GM23338 (cell line): ENCODE results near the gene TNS4. TPM values are rescaled to one million over a fixed set of nuclear protein-coding genes. Genes with fewer than 3 reads are reported as not detected.

Experiments
- ATAC-seq: fragments of 200-7000 bp; cut with Tn5 transposase; 3 replicates; pipeline ENCODE4 v1.9.1; 2020
- DNase-seq: peaks from one replicate; pipeline ENCODE4 v3.0.0-alpha.2; 2015; ENCODE audit warnings: low spot score
- H2AFZ ChIP-seq: fragments of 200-600 bp; sonication (generic); 2 replicates; pipeline ENCODE4 v1.8.0; 2016; ENCODE audit warnings: antibody characterized with exemption, mild to moderate bottlenecking, moderate library complexity
- H3F3A ChIP-seq: fragments of 200-600 bp; sonication (generic); replicated peaks from 2 replicates; pipeline ENCODE4 v1.8.0; 2017; ENCODE audit warnings: antibody characterized with exemption, mixed run types, low read depth
- H3K27ac ChIP-seq: fragments of 200-600 bp; sonication (generic); 2 replicates; pipeline ENCODE4 v1.6.1; 2016; ENCODE audit warnings: low read depth
- H3K27me3 ChIP-seq: fragments of 200-600 bp; sonication (generic); 2 replicates; pipeline ENCODE4 v1.8.0; 2016; ENCODE audit warnings: mild to moderate bottlenecking, mixed run types, moderate library complexity; ENCODE audit not compliant: insufficient read depth
- H3K36me3 ChIP-seq: fragments of 200-600 bp; sonication (generic); 2 replicates; pipeline ENCODE4 v1.8.0; 2016; ENCODE audit warnings: mild to moderate bottlenecking; ENCODE audit not compliant: insufficient read depth
- H3K4me1 ChIP-seq: fragments of 200-600 bp; sonication (generic); 2 replicates; pipeline ENCODE4 v1.8.0; 2016; ENCODE audit warnings: mild to moderate bottlenecking, moderate library complexity; ENCODE audit not compliant: insufficient read depth
- H3K4me2 ChIP-seq: fragments of 200-600 bp; sonication (generic); 2 replicates; pipeline ENCODE4 v1.7.1; 2017; ENCODE audit warnings: mixed run types
- H3K4me3 ChIP-seq: fragments of 200-600 bp; sonication (generic); 2 replicates; pipeline ENCODE4 v1.6.1; 2016; ENCODE audit warnings: mixed run types
- H3K79me2 ChIP-seq: fragments of 200-600 bp; sonication (generic); replicated peaks from 2 replicates; pipeline ENCODE4 v1.8.0; 2017; ENCODE audit warnings: mild to moderate bottlenecking; ENCODE audit not compliant: insufficient read depth
- H3K9me2 ChIP-seq: fragments of 200-600 bp; sonication (generic); 2 replicates; pipeline ENCODE4 v1.8.0; 2017; ENCODE audit not compliant: insufficient read depth
- H4K20me1 ChIP-seq: fragments of 200-600 bp; sonication (generic); replicated peaks from 2 replicates; pipeline ENCODE4 v1.8.0; 2017; ENCODE audit warnings: mild to moderate bottlenecking; ENCODE audit not compliant: insufficient read depth
- H3K27ac Mint-ChIP-seq: 2 replicates; pipeline ENCODE4 v1.8.0; 2020; ENCODE audit warnings: inconsistent platforms, mild to moderate bottlenecking, moderate library complexity, mixed read lengths
- H3K27me3 Mint-ChIP-seq: 3 replicates; pipeline ENCODE4 v1.8.0; 2022; ENCODE audit warnings: low read depth, mild to moderate bottlenecking, moderate library complexity, mixed read lengths, inconsistent platforms; ENCODE audit not compliant: insufficient read depth, poor library complexity
- H3K36me3 Mint-ChIP-seq: 3 replicates; pipeline ENCODE4 v1.8.0; 2021; ENCODE audit warnings: low read depth, mild to moderate bottlenecking, inconsistent platforms, moderate library complexity, mixed read lengths
- H3K4me1 Mint-ChIP-seq: 3 replicates; pipeline ENCODE4 v1.8.0; 2020; ENCODE audit warnings: mild to moderate bottlenecking, inconsistent platforms, mixed read lengths
- H3K4me3 Mint-ChIP-seq: 3 replicates; pipeline ENCODE4 v1.8.0; 2021; ENCODE audit warnings: moderate library complexity, mild to moderate bottlenecking, inconsistent platforms, mixed read lengths
- H3K9me3 Mint-ChIP-seq: 3 replicates; pipeline ENCODE4 v1.8.0; 2020; ENCODE audit warnings: moderate library complexity, mild to moderate bottlenecking, inconsistent platforms, mixed read lengths
- CREB1 ChIP-seq: fragments of 250-450 bp; sonication (Bioruptor Pico); IDR thresholded peaks from 2 replicates; pipeline ENCODE4 v1.5.0; 2020; ENCODE audit warnings: low read depth, mild to moderate bottlenecking, moderate library complexity
- CTCF ChIP-seq, 2 experiments: fragments of 200-600 bp in 1 of 2; sonication (generic) in 1 of 2; conservative IDR thresholded peaks; 2 replicates each; pipeline versions ENCODE4 v1.5.1 to v1.6.1; 2016 to 2017; ENCODE audit warnings: antibody characterized with exemption in 2 of 2, low read depth in 2 of 2, mild to moderate bottlenecking in 2 of 2, moderate library complexity in 1 of 2
- ETS1 ChIP-seq: IDR thresholded peaks from 2 replicates; pipeline ENCODE4 v1.6.1; 2016; ENCODE audit warnings: antibody characterized with exemption
- EZH2phosphoT487 ChIP-seq: fragments of 200-600 bp; sonication (generic); IDR thresholded peaks from one replicate; pipeline ENCODE4 v1.8.1; 2018; ENCODE audit warnings: antibody characterized with exemption; ENCODE audit not compliant: unreplicated experiment
- JUNB ChIP-seq: IDR thresholded peaks from one replicate; pipeline ENCODE4 v1.6.1; 2016; ENCODE audit warnings: antibody characterized with exemption; ENCODE audit not compliant: unreplicated experiment
- NANOG ChIP-seq: IDR thresholded peaks from 2 replicates; pipeline ENCODE4 v1.6.1; 2016; ENCODE audit warnings: antibody characterized with exemption, borderline replicate concordance
- POLR2AphosphoS5 ChIP-seq: IDR thresholded peaks from 2 replicates; pipeline ENCODE4 v1.6.1; 2016; ENCODE audit warnings: antibody characterized with exemption, low read depth
- REST ChIP-seq: IDR thresholded peaks from one replicate; pipeline ENCODE4 v1.6.1; 2018; ENCODE audit warnings: antibody characterized with exemption; ENCODE audit not compliant: unreplicated experiment
- STAT1 ChIP-seq: IDR thresholded peaks from one replicate; pipeline ENCODE4 v1.6.1; 2016; ENCODE audit warnings: antibody characterized with exemption; ENCODE audit not compliant: unreplicated experiment
- polyA plus RNA-seq: library from polyadenylated mRNA; unstranded; fragments of >200 nt; fragmentation: Nextera tagmentation; extraction: Ambion mirVana; gene quantifications from 2 replicates; pipeline ENCODE4 v1.2.1, GENCODE V29; 2016
- total RNA-seq: library from RNA; depleted of rRNA; stranded (reverse); fragments of >200 nt; shearing (Covaris generic); gene quantifications from 2 replicates; pipeline ENCODE4 v1.2.3, GENCODE V29; 2014

TNS4 gene
- total and polyA plus RNA-seq, 2 experiments from 2014 or later, result 0.31 to 4.9 TPM

- no peak overlapping the region for H2AFZ ChIP-seq
- H3K79me2 ChIP-seq, result peaks cover 67% of the 10 kb centered on the region
These were observed 53.2 kb downstream of the TNS4 start for GRCh38 chr17:40448213-40448638.

GRCh38 chr17:40447806-40448205 is 53.6 kb downstream of the TNS4 start:
- Mint-ChIP-seq H3K27ac (no peak overlapping the region), H3K27me3 (peaks cover 8% of the 10 kb centered on the region), H3K36me3 (peaks cover 9% of the 10 kb centered on the region; the same call in 2 of the 3 replicates), H3K4me1 (peaks cover 40% of the 10 kb centered on the region), H3K9me3 (no peaks in the 10 kb centered on the region), H3K4me3 (no peak overlapping the region)
- no peak for ATAC-seq
- no peaks in the 10 kb centered on the region for H3K9me2 ChIP-seq
- peaks cover 6% of the 10 kb centered on the region; the same call in 1 of the 2 replicates for H3K27me3 ChIP-seq
- H2AFZ ChIP-seq, result no peak overlapping the region
- H3K36me3 ChIP-seq, result peaks cover 3% of the 10 kb centered on the region; the same call in 1 of the 2 replicates
- DNase-seq, result no peak
- no peak overlapping the region for H3K27ac ChIP-seq
- no peak overlapping the region for H3K4me3 ChIP-seq
- no peak overlapping the region for H3K4me2 ChIP-seq
- peaks cover 67% of the 10 kb centered on the region for H3K79me2 ChIP-seq
- peaks cover 34% of the 10 kb centered on the region for H3K4me1 ChIP-seq
- H3F3A ChIP-seq, result no peaks in the 10 kb centered on the region; the same call in 1 of the 2 replicates
- no peaks in the 10 kb centered on the region for H4K20me1 ChIP-seq
- TF ChIP-seq CREB1 (CRISPR knock-in tag), result no peak
- TF ChIP-seq POLR2AphosphoS5, result no peak
- TF ChIP-seq EZH2phosphoT487, result no peak
- TF ChIP-seq ETS1, result no peak
- TF ChIP-seq CTCF (conservative IDR thresholded peaks at IDR 0.05; ENCODE audit: low read depth in 2 of 2), result no peak
- no peak for TF ChIP-seq STAT1
- TF ChIP-seq REST, result no peak
- no peak for TF ChIP-seq JUNB
- no peak for TF ChIP-seq NANOG

More at GRCh38 chr17:40448213-40448638, 53.2 kb downstream of the TNS4 start:
- Histone ChIP-seq H3K9me2 (no peaks in the 10 kb centered on the region), H3K27ac (no peak overlapping the region), H3K27me3 (peaks cover 6% of the 10 kb centered on the region; the same call in 1 of the 2 replicates), H3K4me2 (no peak overlapping the region), H3K4me1 (peaks cover 34% of the 10 kb centered on the region), H3K4me3 (no peak overlapping the region), H3K36me3 (peaks cover 7% of the 10 kb centered on the region; the same call in 1 of the 2 replicates), H4K20me1 (no peaks in the 10 kb centered on the region), H3F3A (no peaks in the 10 kb centered on the region; the same call in 1 of the 2 replicates)
- TF ChIP-seq NANOG, result no peak
- TF ChIP-seq STAT1, result no peak
- TF ChIP-seq REST, result no peak
- TF ChIP-seq POLR2AphosphoS5, result no peak
- no peak overlapping the region for H3K27ac Mint-ChIP-seq
- peaks cover 40% of the 10 kb centered on the region for H3K4me1 Mint-ChIP-seq
- H3K36me3 Mint-ChIP-seq, result peaks cover 13% of the 10 kb centered on the region
- H3K4me3 Mint-ChIP-seq, result no peak overlapping the region
- peaks cover 9% of the 10 kb centered on the region for H3K27me3 Mint-ChIP-seq
- ATAC-seq, result no peak
- DNase-seq, result no peak
- no peaks in the 10 kb centered on the region for H3K9me3 Mint-ChIP-seq
